PC-3 (cell line): ENCODE results near the gene BEX1. TPM values are rescaled to one million over a fixed set of nuclear protein-coding genes. Genes with fewer than 3 reads are reported as not detected.
"Not testable (repeated sequence)": the region's sequence is repeated elsewhere in the genome, so short reads cannot be mapped to it uniquely, and the experiment has no call there.

ENCODE experiments used
- ATAC-seq: fragments of 200-7000 bp; cut with Tn5 transposase; 2 replicates; pipeline ENCODE4 v1.9.1; 2020; ENCODE audit warnings: mild to moderate bottlenecking, moderate library complexity
- Bru-seq: library from RNA; stranded (reverse); fragments of 400-500 nt; gene quantifications from one replicate; lab custom pipeline; 2021; lab: Mats Ljungman, UMichigan
- BruChase-seq, 2 experiments: library from RNA; stranded (reverse); fragments of 400-500 nt; gene quantifications; one replicate each; lab custom pipeline; 2021; lab: Mats Ljungman, UMichigan
- BruUV-seq: library from RNA; stranded (reverse); fragments of 400-500 nt; replicated peaks from 2 replicates; lab custom pipeline; 2021; lab: Mats Ljungman, UMichigan
- CTCF ChIA-PET: fragments of 300-600 bp; sonication (Branson Sonifier 250); formaldehyde crosslinking; loops from one replicate; lab custom pipeline; 2022; ENCODE audit warnings: antibody characterized with exemption; lab: Charles Lee
- POLR2A ChIA-PET: fragments of 300-600 bp; sonication (Branson Sonifier 250); formaldehyde crosslinking; loops from one replicate; lab custom pipeline; 2022; ENCODE audit warnings: antibody characterized with exemption; ENCODE audit not compliant: unreplicated experiment; lab: Charles Lee
- DNase-seq: peaks from one replicate; pipeline ENCODE4 v3.0.0-alpha.2; 2015
- H2AFZ ChIP-seq: fragments of 300-600 bp; sonication (generic); 2 replicates; pipeline ENCODE4 v1.6.0; 2016; ENCODE audit warnings: antibody characterized with exemption, low read length
- H3F3A ChIP-seq: fragments of 300-600 bp; sonication (generic); one replicate; pipeline ENCODE4 v1.6.0; 2017; ENCODE audit warnings: antibody characterized with exemption, low read length, control low read depth, mild to moderate bottlenecking; ENCODE audit not compliant: unreplicated experiment
- H3K27ac ChIP-seq: fragments of 300-600 bp; sonication (generic); 2 replicates; pipeline ENCODE4 v1.5.1; 2016; ENCODE audit warnings: mild to moderate bottlenecking, low read length
- H3K27me3 ChIP-seq: fragments of 300-600 bp; sonication (generic); 2 replicates; pipeline ENCODE4 v1.6.1; 2016; ENCODE audit warnings: low read length, mixed read lengths
- H3K36me3 ChIP-seq: fragments of 300-600 bp; sonication (generic); 2 replicates; pipeline ENCODE4 v1.6.1; 2016; ENCODE audit warnings: low read depth, mixed run types, low read length, mixed read lengths
- H3K4me1 ChIP-seq: fragments of 300-600 bp; sonication (generic); 2 replicates; pipeline ENCODE4 v1.5.1; 2016; ENCODE audit warnings: low read length; ENCODE audit not compliant: insufficient read depth
- H3K4me2 ChIP-seq: fragments of 300-600 bp; sonication (generic); 2 replicates; pipeline ENCODE4 v1.6.0; 2016; ENCODE audit warnings: low read length
- H3K4me3 ChIP-seq: fragments of 300-600 bp; sonication (generic); 2 replicates; pipeline ENCODE4 v1.5.1; 2016; ENCODE audit warnings: mild to moderate bottlenecking, low read length, mixed read lengths
- H3K79me2 ChIP-seq: fragments of 300-600 bp; sonication (generic); 2 replicates; pipeline ENCODE4 v1.6.1; 2017; ENCODE audit warnings: low read length, mixed read lengths
- H3K9ac ChIP-seq: fragments of 300-600 bp; sonication (generic); 2 replicates; pipeline ENCODE4 v1.6.0; 2016; ENCODE audit warnings: mild to moderate bottlenecking, low read length
- H3K9me2 ChIP-seq: fragments of 300-600 bp; sonication (generic); replicated peaks from 2 replicates; pipeline ENCODE4 v1.6.1; 2016; ENCODE audit warnings: mixed run types, low read length, mixed read lengths
- H3K9me3 ChIP-seq: fragments of 300-600 bp; sonication (generic); 2 replicates; pipeline ENCODE4 v1.6.1; 2016; ENCODE audit warnings: low read length, mixed read lengths
- H4K20me1 ChIP-seq: fragments of 300-600 bp; sonication (generic); 2 replicates; pipeline ENCODE4 v1.6.1; 2016; ENCODE audit warnings: low read length, mixed read lengths
- EZH2 ChIP-seq: fragments of 300-600 bp; sonication (generic); IDR thresholded peaks from one replicate; pipeline ENCODE4 v1.6.1; 2017; ENCODE audit warnings: antibody characterized with exemption, mild to moderate bottlenecking, low read length; ENCODE audit not compliant: unreplicated experiment
- EZH2phosphoT487 ChIP-seq: fragments of 300-600 bp; sonication (generic); IDR thresholded peaks from 2 replicates; pipeline ENCODE4 v1.6.1; 2018; ENCODE audit warnings: mild to moderate bottlenecking, antibody characterized with exemption, low read length, borderline replicate concordance
- intact Hi-C: fragments of 100-400 bp; cut with micrococcal nuclease; formaldehyde crosslinking; loops from 2 replicates; pipeline ENCODE4 v1.9.0; 2023
- long read RNA-seq: library from polyadenylated mRNA; unstranded; transcript quantifications from one replicate; pipeline ENCODE4 v2.0.0, GENCODE V29; 2021; ENCODE audit not compliant: unreplicated experiment
- total RNA-seq: library from RNA; depleted of rRNA; stranded (reverse); fragments of >200 nt; gene quantifications from 2 replicates; pipeline ENCODE4 v1.2.3, GENCODE V29; 2014; rRNA removed
- TF ChIP-seq, protein P1 (sequence below): fragments of 300-600 bp; sonication (generic); conservative IDR thresholded peaks from 2 replicates; pipeline ENCODE4 v1.5.1; 2017; ENCODE audit warnings: antibody characterized with exemption, low read depth, mild to moderate bottlenecking, low read length

The BEX1 gene
- total RNA-seq = 4.0 and 4.5 TPM in 2 replicates
- not detected for Bru-seq, nascent RNA
- not detected for BruChase-seq, experiment 1, labeled RNA remaining after a 6-hour chase
- not detected for BruChase-seq, experiment 2, labeled RNA remaining after a 2-hour chase
- long read RNA-seq = 0 reads

DNA sequence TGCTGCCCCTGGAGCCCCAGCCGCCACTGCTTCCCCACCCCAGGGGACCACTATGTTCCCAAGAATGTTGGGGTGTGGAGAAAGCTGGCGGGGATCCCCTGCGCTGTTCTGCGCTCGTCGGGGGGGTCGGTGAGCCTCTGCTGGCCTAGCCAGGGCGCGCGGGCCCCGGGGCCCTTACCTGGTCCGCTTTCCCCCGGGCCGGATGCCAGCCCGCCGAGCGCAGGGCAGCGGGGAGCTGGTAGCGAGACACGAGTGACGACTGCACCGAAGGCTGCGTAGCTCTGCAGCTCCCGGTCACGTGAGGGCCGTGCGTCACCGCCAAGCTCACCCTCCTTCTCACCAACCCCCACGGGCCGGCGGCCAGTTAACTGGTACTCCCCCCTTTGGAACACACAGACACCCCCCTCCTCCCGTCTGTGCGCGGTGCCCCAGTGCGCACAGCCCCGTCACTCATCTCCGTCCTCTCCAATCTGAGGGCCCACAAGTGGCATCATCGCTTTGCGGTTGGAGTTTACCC lies at the start of gene BEX1:
BEX1 (minus strand) TSS at position 254 of the 517 bp plus-strand sequence. CDS start 897 bp downstream, outside the sequence.
- Histone ChIP-seq H3K79me2 (no peaks in the 10 kb centered on the region), H3K9ac (no peak within 1 kb of the TSS), H3K36me3 (no peaks in the 10 kb centered on the region), H3K27me3 (no peaks in the 10 kb centered on the region), H3K27ac (no peak within 1 kb of the TSS), H3K4me3 (peak within 1 kb of the TSS; percentile 50), H2AFZ (no peak within 1 kb of the TSS), H3K4me1 (no peaks in the 10 kb centered on the region), H4K20me1 (no peaks in the 10 kb centered on the region), H3K9me2 (no peaks in the 10 kb centered on the region), H3K4me2 (peak within 1 kb of the TSS; percentile 39), H3K9me3 (no peaks in the 10 kb centered on the region), H3F3A (no peaks in the 10 kb centered on the region)
- intact Hi-C loops = no loop called here
- CTCF ChIA-PET = no interaction called here
- ATAC-seq (no peak), DNase-seq (no peak)
- BruUV-seq = no TSS peak
- TF ChIP-seq EZH2phosphoT487 (no peak), EZH2 (no peak)
- POLR2A ChIA-PET = interaction anchor here (0.6 kb wide), 1 partner anchor 30 kb away, joined by 3 read pairs; no protein-coding TSS in a partner anchor

- H3K4me3 ChIP-seq, ATAC-seq, CTCF ChIA-PET, H4K20me1 ChIP-seq, H3K4me1 ChIP-seq, BruUV-seq, H3K4me2 ChIP-seq, H3K9me3 ChIP-seq, POLR2A ChIA-PET, H3K79me2 ChIP-seq, H3K9me2 ChIP-seq, DNase-seq, H3K9ac ChIP-seq, H3K27ac ChIP-seq, H3K36me3 ChIP-seq, H3K27me3 ChIP-seq, H3F3A ChIP-seq, H2AFZ ChIP-seq, intact Hi-C loops: not testable (repeated sequence)
Observed at GRCh38 chrX:103109497-103109896, 45.5 kb upstream of the BEX1 start.

DNA sequence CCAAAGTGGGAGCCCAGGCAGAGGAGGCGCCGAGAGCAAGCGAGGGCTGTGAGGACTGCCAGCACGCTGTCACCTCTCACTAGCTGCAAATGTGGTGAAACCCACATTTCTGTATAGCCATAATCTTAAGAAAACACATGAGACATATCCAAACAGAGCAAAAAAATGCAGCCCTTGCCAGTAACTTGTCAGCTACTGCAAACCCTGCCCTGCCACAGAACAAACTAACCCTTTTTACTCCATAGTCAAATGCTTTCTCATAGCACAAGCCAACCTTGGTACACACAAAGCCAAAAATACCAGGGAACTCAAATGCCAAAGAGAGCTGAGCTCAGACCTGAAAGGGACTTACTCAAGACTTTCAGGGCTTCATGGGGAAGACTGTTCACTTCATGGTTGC lies 43.9 kb upstream of the BEX1 start:
- no peaks in the 10 kb centered on the region for H3K79me2 ChIP-seq
- CTCF ChIA-PET = no interaction called here
- intact Hi-C loops = no loop called here

DNA sequence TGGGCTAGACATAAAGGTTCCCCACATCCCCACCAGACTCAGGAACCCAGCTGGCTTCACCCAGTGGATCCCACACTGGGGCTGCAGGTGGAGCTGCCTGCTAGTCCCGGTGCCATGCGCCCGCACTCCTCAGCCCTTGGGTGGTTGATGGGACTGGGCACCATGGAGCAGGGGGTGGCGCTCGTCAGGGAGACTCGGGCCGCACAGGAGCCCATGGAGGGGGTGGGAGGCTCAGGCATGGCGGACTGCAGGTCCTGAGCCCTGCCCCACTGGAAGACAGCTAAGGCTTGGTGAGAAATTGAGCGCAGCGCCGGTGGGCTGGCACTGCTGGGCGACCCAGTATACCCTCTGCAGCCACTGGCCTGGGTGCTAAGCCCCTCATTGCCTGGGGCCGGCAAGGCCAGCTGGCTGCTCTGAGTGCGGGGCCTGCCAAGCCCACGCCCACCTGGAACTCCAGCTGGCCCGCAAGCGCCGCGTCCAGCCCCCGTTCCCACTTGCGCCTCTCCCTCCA lies 43.3 kb upstream of the BEX1 start:
- H3K36me3 ChIP-seq, H3K79me2 ChIP-seq, POLR2A ChIA-PET, BruUV-seq, H3K27ac ChIP-seq, H3K4me1 ChIP-seq, H3K9me2 ChIP-seq, DNase-seq, H3K27me3 ChIP-seq, H3K9me3 ChIP-seq, intact Hi-C loops, H4K20me1 ChIP-seq, H3K9ac ChIP-seq, CTCF ChIA-PET, H3K4me2 ChIP-seq, ATAC-seq, H3K4me3 ChIP-seq, H2AFZ ChIP-seq, H3F3A ChIP-seq: not testable (repeated sequence)

More for the DNA sequence above, 43.9 kb upstream of the BEX1 start:
- H4K20me1 ChIP-seq = no peaks in the 10 kb centered on the region
- H3K9me3 ChIP-seq = no peaks in the 10 kb centered on the region
- DNase-seq (no peak), ATAC-seq (no peak)
- no peak overlapping the region for H3K4me2 ChIP-seq
- no peaks in the 10 kb centered on the region for H3F3A ChIP-seq
- no peaks in the 10 kb centered on the region for H3K27me3 ChIP-seq
- POLR2A ChIA-PET = no interaction called here
- no TSS peak for BruUV-seq
- TF ChIP-seq, protein P1, sequence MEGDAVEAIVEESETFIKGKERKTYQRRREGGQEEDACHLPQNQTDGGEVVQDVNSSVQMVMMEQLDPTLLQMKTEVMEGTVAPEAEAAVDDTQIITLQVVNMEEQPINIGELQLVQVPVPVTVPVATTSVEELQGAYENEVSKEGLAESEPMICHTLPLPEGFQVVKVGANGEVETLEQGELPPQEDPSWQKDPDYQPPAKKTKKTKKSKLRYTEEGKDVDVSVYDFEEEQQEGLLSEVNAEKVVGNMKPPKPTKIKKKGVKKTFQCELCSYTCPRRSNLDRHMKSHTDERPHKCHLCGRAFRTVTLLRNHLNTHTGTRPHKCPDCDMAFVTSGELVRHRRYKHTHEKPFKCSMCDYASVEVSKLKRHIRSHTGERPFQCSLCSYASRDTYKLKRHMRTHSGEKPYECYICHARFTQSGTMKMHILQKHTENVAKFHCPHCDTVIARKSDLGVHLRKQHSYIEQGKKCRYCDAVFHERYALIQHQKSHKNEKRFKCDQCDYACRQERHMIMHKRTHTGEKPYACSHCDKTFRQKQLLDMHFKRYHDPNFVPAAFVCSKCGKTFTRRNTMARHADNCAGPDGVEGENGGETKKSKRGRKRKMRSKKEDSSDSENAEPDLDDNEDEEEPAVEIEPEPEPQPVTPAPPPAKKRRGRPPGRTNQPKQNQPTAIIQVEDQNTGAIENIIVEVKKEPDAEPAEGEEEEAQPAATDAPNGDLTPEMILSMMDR = no peak
- TF ChIP-seq EZH2phosphoT487 = no peak
- TF ChIP-seq EZH2 = no peak
- H3K36me3 ChIP-seq = no peaks in the 10 kb centered on the region
- H2AFZ ChIP-seq = no peak overlapping the region
- no peak overlapping the region for H3K4me3 ChIP-seq
- no peak overlapping the region for H3K27ac ChIP-seq
- no peak overlapping the region for H3K9ac ChIP-seq
- H3K4me1 ChIP-seq = no peaks in the 10 kb centered on the region
- no peaks in the 10 kb centered on the region for H3K9me2 ChIP-seq

GRCh38 chrX:103104370-103104769 lies 40.4 kb upstream of the BEX1 start:
- H3K9me3 ChIP-seq, H3K27ac ChIP-seq, intact Hi-C loops, H3K4me2 ChIP-seq, H3K27me3 ChIP-seq, H3K36me3 ChIP-seq, H4K20me1 ChIP-seq, H3K4me3 ChIP-seq, H3K9ac ChIP-seq, H3K9me2 ChIP-seq, H3K4me1 ChIP-seq, BruUV-seq, ATAC-seq, H2AFZ ChIP-seq, H3F3A ChIP-seq, H3K79me2 ChIP-seq, CTCF ChIA-PET, DNase-seq, POLR2A ChIA-PET: not testable (repeated sequence)
